Gastrocnemius medialis (tissue), 4 donors: ENCODE measurements around the gene STRBP. TPM values are rescaled to one million over a fixed set of nuclear protein-coding genes. Genes with fewer than 3 reads are reported as not detected.

Experiments used
- ATAC-seq, 2 donors: fragments of 150-250 bp; one replicate each; pipeline ENCODE4 v1.9.1; 2016
- DNase-seq, 2 donors: peaks; one replicate each; pipeline ENCODE4 v3.0.0-alpha.2; 2019
- H3K27ac ChIP-seq, 4 donors: fragments of 200-600 bp; sonication (generic); 1 replicate in 1 of 4; 2 replicates in 3 of 4; pipeline ENCODE4 v1.5.1; 2016 to 2018; ENCODE audit warnings: mild to moderate bottlenecking in 2 of 4, moderate library complexity in 1 of 4
- H3K27me3 ChIP-seq, 3 donors: fragments of 200-600 bp; sonication (generic) in 2 of 3; 1 replicate in 1 of 3; 2 replicates in 2 of 3; pipeline versions ENCODE4 v1.5.1 to v1.6.0; 2016 to 2019; ENCODE audit warnings: mild to moderate bottlenecking in 1 of 3, moderate library complexity in 1 of 3
- H3K36me3 ChIP-seq, 2 donors: fragments of 200-600 bp; sonication (generic) in 1 of 2; one replicate each; pipeline ENCODE4 v1.5.1; 2017 to 2018
- H3K4me1 ChIP-seq, 2 donors: fragments of 200-600 bp; sonication (generic) in 1 of 2; one replicate each; pipeline ENCODE4 v1.5.1; 2016 to 2017; ENCODE audit warnings: mild to moderate bottlenecking in 2 of 2
- H3K4me3 ChIP-seq, 4 donors: fragments of 200-600 bp; sonication (generic) in 3 of 4; 1 replicate in 1 of 4; 2 replicates in 3 of 4; pipeline ENCODE4 v1.5.1; 2016 to 2019; ENCODE audit warnings: mild to moderate bottlenecking in 2 of 4
- H3K9me3 ChIP-seq, 3 donors: fragments of 200-600 bp; sonication (generic) in 2 of 3; 1 replicate in 1 of 3; 2 replicates in 2 of 3; pipeline ENCODE4 v1.5.1; 2016 to 2019
- POLR2A ChIP-seq, 2 donors: fragments of 450-650 bp; IDR thresholded peaks; one replicate each; pipeline ENCODE4 v1.6.1; 2017; ENCODE audit warnings: antibody characterized with exemption in 2 of 2, mild to moderate bottlenecking in 2 of 2, moderate library complexity in 2 of 2
- in situ Hi-C, 4 donors: fragments of 200-750 bp; cut with MboI; loops; one replicate each; pipeline versions ENCODE4 v1.15.0 to v1.8.0; 2017; ENCODE audit warnings: low sequenced_read_pairs in 4 of 4
- intact Hi-C: fragments of 100-400 bp; cut with DNase I; formaldehyde crosslinking; loops from one replicate; pipeline ENCODE4 v1.15.1; 2023; ENCODE audit warnings: low total_unique reads
- total RNA-seq, 4 donors: library from RNA; depleted of rRNA; stranded (reverse); fragments of >200 nt; gene quantifications; one replicate each; pipeline versions ENCODE4 v1.1.0 to v1.2.3, GENCODE V29; 2016
- TF ChIP-seq, protein P1 (sequence below), 5 experiments: fragments of 450-650 bp in 3 of 5; fragments of 200-600 bp in 2 of 5; sonication (generic) in 2 of 5; IDR thresholded peaks in 4 of 5; conservative IDR thresholded peaks in 1 of 5; 1 replicate in 4 of 5; 2 replicates in 1 of 5; pipeline ENCODE4 v1.5.1; 2016 to 2019; ENCODE audit warnings: antibody characterized with exemption in 5 of 5, mild to moderate bottlenecking in 3 of 5, moderate library complexity in 3 of 5

STRBP gene
- total RNA-seq, 4 donors from 2014 or later: 5.0 to 25.0 (median 13.2) TPM

DNA sequence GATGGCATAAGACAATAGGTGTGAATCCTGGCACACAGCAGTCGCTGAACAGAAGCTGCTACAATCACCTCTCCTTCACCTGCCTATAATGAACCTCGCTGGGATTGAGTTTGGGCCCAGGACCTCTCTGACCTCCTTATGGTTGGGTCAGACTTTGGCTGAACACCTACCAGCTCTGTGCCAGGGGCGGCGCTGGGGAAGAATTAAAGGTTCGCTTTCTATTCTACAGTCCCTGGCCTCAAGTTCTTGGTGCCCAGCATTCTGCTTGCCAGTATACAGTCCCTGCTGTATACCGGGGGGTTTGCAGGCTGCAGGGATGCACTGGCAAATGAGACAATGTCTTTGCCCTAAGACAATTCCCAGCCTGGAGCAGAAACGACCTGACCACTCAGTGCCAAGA lies 895 bp upstream of the STRBP start:
- DNase-seq (no peak), ATAC-seq (no peak)
- Histone ChIP-seq H3K4me3 (peak overlapping the region; percentile 62 to 93 (median 66)), H3K9me3 (no peaks in the 10 kb centered on the region), H3K27ac (peak overlapping the region; percentile 70 to 86 (median 82)), H3K4me1 (no peaks in the 10 kb centered on the region), H3K27me3 (no peaks in the 10 kb centered on the region), H3K36me3 (no peaks in the 10 kb centered on the region)
- TF ChIP-seq POLR2A (IDR thresholded peaks at IDR 0.05): no peak
- TF ChIP-seq, protein P1, sequence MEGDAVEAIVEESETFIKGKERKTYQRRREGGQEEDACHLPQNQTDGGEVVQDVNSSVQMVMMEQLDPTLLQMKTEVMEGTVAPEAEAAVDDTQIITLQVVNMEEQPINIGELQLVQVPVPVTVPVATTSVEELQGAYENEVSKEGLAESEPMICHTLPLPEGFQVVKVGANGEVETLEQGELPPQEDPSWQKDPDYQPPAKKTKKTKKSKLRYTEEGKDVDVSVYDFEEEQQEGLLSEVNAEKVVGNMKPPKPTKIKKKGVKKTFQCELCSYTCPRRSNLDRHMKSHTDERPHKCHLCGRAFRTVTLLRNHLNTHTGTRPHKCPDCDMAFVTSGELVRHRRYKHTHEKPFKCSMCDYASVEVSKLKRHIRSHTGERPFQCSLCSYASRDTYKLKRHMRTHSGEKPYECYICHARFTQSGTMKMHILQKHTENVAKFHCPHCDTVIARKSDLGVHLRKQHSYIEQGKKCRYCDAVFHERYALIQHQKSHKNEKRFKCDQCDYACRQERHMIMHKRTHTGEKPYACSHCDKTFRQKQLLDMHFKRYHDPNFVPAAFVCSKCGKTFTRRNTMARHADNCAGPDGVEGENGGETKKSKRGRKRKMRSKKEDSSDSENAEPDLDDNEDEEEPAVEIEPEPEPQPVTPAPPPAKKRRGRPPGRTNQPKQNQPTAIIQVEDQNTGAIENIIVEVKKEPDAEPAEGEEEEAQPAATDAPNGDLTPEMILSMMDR (IDR thresholded peaks at IDR 0.05 in 4 of 5, conservative IDR thresholded peaks at IDR 0.05 in 1 of 5): no peak
- in situ Hi-C loops: no loop called here
- intact Hi-C loops: loop anchor here (5.0 to 10.0 kb wide), 2 partner anchors 83 to 656 kb away; no protein-coding TSS in a partner anchor

DNA sequence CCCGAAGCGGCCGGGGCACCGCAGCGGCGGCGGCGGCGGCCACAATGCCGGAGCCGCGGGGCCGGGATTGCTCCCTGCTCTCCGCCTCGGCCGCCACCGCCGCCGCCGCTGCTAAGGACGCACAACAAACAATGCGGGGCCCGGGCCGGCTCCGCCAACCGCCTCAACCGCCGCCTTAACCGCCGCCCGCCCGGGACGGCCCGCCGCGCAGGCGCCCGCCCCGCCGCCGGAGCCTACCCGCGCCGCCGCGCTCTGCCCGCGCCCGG lies 254 bp downstream of the STRBP start:
- Histone ChIP-seq H3K9me3 (no peaks in the 10 kb centered on the region), H3K4me3 (peak overlapping the region; percentile 64 to 82 (median 73)), H3K4me1 (no peaks in the 10 kb centered on the region), H3K27ac (peak overlapping the region; percentile 39 to 77 (median 70)), H3K36me3 (no peaks in the 10 kb centered on the region), H3K27me3 (no peaks in the 10 kb centered on the region)
- DNase-seq: peak in 1 of 2 donors; percentile 2
- peak; percentile 64 to 67 for ATAC-seq
- intact Hi-C loops: loop anchor here (5.0 to 10.0 kb wide), 2 partner anchors 84 to 657 kb away; no protein-coding TSS in a partner anchor
- in situ Hi-C loops: no loop called here
- TF ChIP-seq, protein P1 (IDR thresholded peaks at IDR 0.05 in 4 of 5, conservative IDR thresholded peaks at IDR 0.05 in 1 of 5): no peak
- no peak for TF ChIP-seq POLR2A (IDR thresholded peaks at IDR 0.05)

DNA sequence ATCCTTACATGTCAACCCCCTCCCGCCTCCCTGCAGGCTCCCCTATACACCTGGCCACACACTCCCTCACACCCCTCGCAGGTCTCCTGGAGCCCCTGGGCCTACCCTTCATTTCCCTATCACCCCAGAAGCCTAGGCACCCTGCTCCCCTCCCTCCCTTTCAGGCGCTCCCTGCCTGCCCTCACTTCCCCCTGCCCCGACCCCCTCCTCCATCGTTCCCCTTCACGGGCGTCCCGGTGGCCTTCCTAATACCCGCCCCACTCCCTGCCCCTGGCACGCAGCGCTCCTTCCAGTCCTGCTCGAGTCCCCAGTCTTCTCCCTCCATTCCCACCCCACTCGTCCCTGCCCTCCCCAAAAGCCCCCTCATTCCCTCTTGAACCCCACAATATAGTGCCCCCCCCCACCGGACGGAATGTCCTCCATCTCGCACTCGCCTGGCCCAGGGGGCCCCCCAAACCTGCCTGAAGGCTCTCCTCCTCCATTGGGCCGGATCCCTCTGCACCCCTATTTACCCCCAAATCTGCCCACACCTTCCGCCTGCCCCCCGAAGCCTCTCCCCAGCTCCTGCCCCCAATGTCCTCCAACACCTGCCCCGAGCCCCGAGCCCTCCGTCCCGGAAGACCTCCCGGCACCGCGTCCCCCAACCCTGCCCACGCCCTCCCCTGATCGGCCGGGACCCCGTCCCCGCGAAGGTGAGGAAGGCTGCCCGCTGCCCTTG lies 746 bp downstream of the STRBP start:
- H3K27ac ChIP-seq: peak overlapping the region; percentile 39 to 77 (median 70)
- ATAC-seq (no peak), DNase-seq (peak in 1 of 2 donors; percentile 5)
- in situ Hi-C loops: no loop called here
- H3K27me3 ChIP-seq: no peaks in the 10 kb centered on the region
- no peaks in the 10 kb centered on the region for H3K9me3 ChIP-seq
- H3K36me3 ChIP-seq: no peaks in the 10 kb centered on the region
- intact Hi-C loops: loop anchor here (5.0 to 10.0 kb wide), 2 partner anchors 85 to 657 kb away; no protein-coding TSS in a partner anchor
- no peak for TF ChIP-seq POLR2A (IDR thresholded peaks at IDR 0.05)
- TF ChIP-seq, protein P1 (IDR thresholded peaks at IDR 0.05 in 4 of 5, conservative IDR thresholded peaks at IDR 0.05 in 1 of 5): no peak
- peak overlapping the region; percentile 64 to 82 (median 73) for H3K4me3 ChIP-seq
- H3K4me1 ChIP-seq: no peaks in the 10 kb centered on the region

DNA sequence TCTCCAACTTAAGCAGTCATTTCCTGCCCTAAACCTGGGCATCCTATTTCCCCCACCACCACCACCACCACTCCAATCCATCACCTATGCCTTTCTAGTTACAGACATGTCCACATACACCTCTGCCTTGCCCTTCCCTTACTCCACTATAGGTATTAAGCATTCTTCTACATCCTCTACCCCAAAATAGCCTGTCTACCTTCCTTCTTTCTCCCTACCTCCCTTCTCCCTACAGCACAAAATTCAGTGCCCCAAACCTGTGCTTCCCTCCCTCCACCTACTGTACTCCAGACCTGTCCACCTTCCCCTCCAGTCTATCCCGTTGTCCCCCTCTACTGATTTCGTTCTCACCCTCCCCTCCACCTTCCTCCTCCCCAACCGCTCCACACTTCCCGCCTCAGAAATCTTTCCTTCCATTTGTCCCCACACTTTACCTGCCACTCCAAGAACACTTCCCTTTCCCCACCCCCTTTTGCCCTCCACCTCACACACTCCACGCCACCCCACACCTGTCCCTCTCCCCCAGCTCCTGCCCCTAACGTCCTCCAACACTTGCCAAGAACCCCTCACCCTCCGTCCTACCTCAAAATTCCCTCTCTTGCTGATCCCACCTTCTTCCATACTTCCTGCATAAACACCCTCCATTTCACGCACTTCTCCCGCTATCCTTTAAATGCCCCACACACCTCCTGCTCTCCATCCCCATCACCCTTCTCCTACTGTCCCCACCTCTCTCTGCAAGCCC lies 1.6 kb downstream of the STRBP start:
- TF ChIP-seq, protein P1 (IDR thresholded peaks at IDR 0.05 in 4 of 5, conservative IDR thresholded peaks at IDR 0.05 in 1 of 5): no peak
- no peak for TF ChIP-seq POLR2A (IDR thresholded peaks at IDR 0.05)
- H3K4me1 ChIP-seq: no peaks in the 10 kb centered on the region
- DNase-seq (no peak), ATAC-seq (no peak)
- H3K27me3 ChIP-seq: no peaks in the 10 kb centered on the region
- intact Hi-C loops (loop anchor here (5.0 to 10.0 kb wide), 2 partner anchors 85 to 658 kb away; no protein-coding TSS in a partner anchor), in situ Hi-C loops (no loop called here)
- H3K4me3 ChIP-seq: peak overlapping the region in 3 of 4 donors; percentile 64 to 82 (median 67)
- no peak overlapping the region for H3K27ac ChIP-seq
- H3K36me3 ChIP-seq: no peaks in the 10 kb centered on the region
- no peaks in the 10 kb centered on the region for H3K9me3 ChIP-seq
